SK-N-SH treated with all-trans-retinoic acid at 6 μM for 48 hours (cell line): Measurements from ENCODE around the gene STAT6.

Source experiments
- ATAC-seq: fragments of 200-7000 bp; cut with Tn5 transposase; 3 replicates; pipeline ENCODE4 v1.9.1; 2020; ENCODE audit warnings: mild to moderate bottlenecking, moderate library complexity
- BACH2 ChIP-seq: fragments of 250-450 bp; sonication (Bioruptor Pico); IDR thresholded peaks from 2 replicates; pipeline ENCODE4 v1.9.0; 2021; ENCODE audit warnings: mild to moderate bottlenecking, borderline replicate concordance
- ESRRG ChIP-seq: fragments of 250-450 bp; sonication (Bioruptor Pico); IDR thresholded peaks from 2 replicates; pipeline ENCODE4 v1.6.1; 2021; ENCODE audit warnings: mild to moderate bottlenecking
- GLIS3 ChIP-seq: fragments of 250-450 bp; sonication (Bioruptor Pico); IDR thresholded peaks from 2 replicates; pipeline ENCODE4 v1.5.0; 2020; ENCODE audit warnings: mild to moderate bottlenecking, moderate library complexity
- ISL1 ChIP-seq: fragments of 250-450 bp; sonication (Bioruptor Pico); IDR thresholded peaks from 2 replicates; pipeline ENCODE4 v2.1.2; 2022; ENCODE audit warnings: mild to moderate bottlenecking, moderate library complexity
- OSR1 ChIP-seq: fragments of 250-450 bp; sonication (Bioruptor Pico); IDR thresholded peaks from 2 replicates; pipeline ENCODE4 v1.8.0; 2022; ENCODE audit warnings: moderate library complexity, mild to moderate bottlenecking, inconsistent platforms
- PPARA ChIP-seq: fragments of 250-450 bp; sonication (Bioruptor Pico); IDR thresholded peaks from 2 replicates; pipeline ENCODE4 v1.5.0; 2020; ENCODE audit warnings: mild to moderate bottlenecking, borderline replicate concordance
- RARB ChIP-seq: fragments of 250-450 bp; sonication (Bioruptor Pico); IDR thresholded peaks from 2 replicates; pipeline ENCODE4 v1.8.0; 2021; ENCODE audit warnings: mild to moderate bottlenecking, moderate library complexity
- SNAI2 ChIP-seq: fragments of 250-450 bp; sonication (Bioruptor Pico); IDR thresholded peaks from 2 replicates; pipeline ENCODE4 v1.5.0; 2020; ENCODE audit warnings: mild to moderate bottlenecking, moderate library complexity
- TCF4 ChIP-seq: fragments of 250-450 bp; sonication (Bioruptor Pico); IDR thresholded peaks from 2 replicates; pipeline ENCODE4 v1.8.0; 2021; ENCODE audit warnings: mild to moderate bottlenecking, moderate library complexity, borderline replicate concordance
- TOX ChIP-seq: fragments of 250-450 bp; sonication (Bioruptor Pico); IDR thresholded peaks from 2 replicates; pipeline ENCODE4 v1.8.0; 2021; ENCODE audit warnings: mild to moderate bottlenecking, moderate library complexity, borderline replicate concordance
- ZC3H10 ChIP-seq: fragments of 250-450 bp; sonication (Bioruptor Pico); IDR thresholded peaks from 2 replicates; pipeline ENCODE4 v1.5.1; 2021; ENCODE audit warnings: mild to moderate bottlenecking, moderate library complexity
- ZFP3 ChIP-seq: fragments of 250-450 bp; sonication (Bioruptor Pico); IDR thresholded peaks from 2 replicates; pipeline ENCODE4 v1.5.0; 2020; ENCODE audit warnings: mild to moderate bottlenecking, moderate library complexity
- ZFP30 ChIP-seq: fragments of 450-650 bp; formaldehyde crosslinking; IDR thresholded peaks from 2 replicates; pipeline ENCODE4 v1.5.0; 2022; ENCODE audit warnings: mild to moderate bottlenecking, moderate library complexity
- ZNF565 ChIP-seq: fragments of 450-650 bp; formaldehyde crosslinking; conservative IDR thresholded peaks from 2 replicates; pipeline ENCODE4 v1.5.0; 2020; ENCODE audit warnings: low read depth, mild to moderate bottlenecking, moderate library complexity
- ZNF70 ChIP-seq: fragments of 450-650 bp; formaldehyde crosslinking; IDR thresholded peaks from 2 replicates; pipeline ENCODE4 v1.5.0; 2020; ENCODE audit warnings: mild to moderate bottlenecking, moderate library complexity
- ZNF8 ChIP-seq: fragments of 450-650 bp; formaldehyde crosslinking; IDR thresholded peaks from 2 replicates; pipeline ENCODE4 v1.5.0; 2020; ENCODE audit warnings: mild to moderate bottlenecking, moderate library complexity
- TF ChIP-seq, protein P1 (sequence below): fragments of 250-450 bp; sonication (Bioruptor Pico); IDR thresholded peaks from 2 replicates; pipeline ENCODE4 v1.5.1; 2021; ENCODE audit warnings: mild to moderate bottlenecking, moderate library complexity
- TF ChIP-seq, protein P2 (sequence below): fragments of 250-450 bp; sonication (Bioruptor Pico); IDR thresholded peaks from 2 replicates; pipeline ENCODE4 v1.8.0; 2021; ENCODE audit warnings: low read depth, mild to moderate bottlenecking, moderate library complexity, borderline replicate concordance
- TF ChIP-seq, protein P3 (sequence below): fragments of 250-450 bp; sonication (Bioruptor Pico); IDR thresholded peaks from 2 replicates; pipeline ENCODE4 v1.5.1; 2020; ENCODE audit warnings: low read depth, mild to moderate bottlenecking, moderate library complexity
- TF ChIP-seq, protein P4 (sequence below): fragments of 250-450 bp; sonication (Bioruptor Pico); IDR thresholded peaks from 2 replicates; pipeline ENCODE4 v1.5.0; 2020; ENCODE audit warnings: mild to moderate bottlenecking, moderate library complexity

The STAT6 gene

DNA sequence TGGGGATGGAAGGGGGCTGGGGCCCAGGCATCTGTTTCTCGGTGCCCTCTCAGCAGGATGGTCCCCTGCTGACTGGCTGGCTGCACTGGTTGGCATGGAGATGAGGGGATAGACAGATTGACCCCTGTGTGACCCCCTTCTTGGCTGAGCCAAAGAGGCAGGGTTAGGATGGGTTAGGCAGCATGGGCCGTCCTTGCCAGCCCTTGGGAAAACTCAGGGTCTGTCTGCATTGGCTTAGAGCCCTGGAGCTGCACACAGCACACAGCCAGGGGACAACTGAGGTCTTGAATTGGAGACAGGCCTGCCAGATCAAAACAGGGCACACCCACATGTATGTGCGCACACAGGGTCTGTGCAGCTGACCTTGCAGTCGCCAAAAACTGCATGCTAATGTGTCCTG, 47.5 kb upstream of the STAT6 start (continued):
- TF ChIP-seq BACH2 (CRISPR knock-in tag) (no peak), ZFP3 (no peak)
- TF ChIP-seq, protein P1, sequence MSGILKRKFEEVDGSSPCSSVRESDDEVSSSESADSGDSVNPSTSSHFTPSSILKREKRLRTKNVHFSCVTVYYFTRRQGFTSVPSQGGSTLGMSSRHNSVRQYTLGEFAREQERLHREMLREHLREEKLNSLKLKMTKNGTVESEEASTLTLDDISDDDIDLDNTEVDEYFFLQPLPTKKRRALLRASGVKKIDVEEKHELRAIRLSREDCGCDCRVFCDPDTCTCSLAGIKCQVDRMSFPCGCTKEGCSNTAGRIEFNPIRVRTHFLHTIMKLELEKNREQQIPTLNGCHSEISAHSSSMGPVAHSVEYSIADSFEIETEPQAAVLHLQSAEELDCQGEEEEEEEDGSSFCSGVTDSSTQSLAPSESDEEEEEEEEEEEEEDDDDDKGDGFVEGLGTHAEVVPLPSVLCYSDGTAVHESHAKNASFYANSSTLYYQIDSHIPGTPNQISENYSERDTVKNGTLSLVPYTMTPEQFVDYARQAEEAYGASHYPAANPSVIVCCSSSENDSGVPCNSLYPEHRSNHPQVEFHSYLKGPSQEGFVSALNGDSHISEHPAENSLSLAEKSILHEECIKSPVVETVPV (CRISPR knock-in tag) = no peak
- TF ChIP-seq, protein P2, sequence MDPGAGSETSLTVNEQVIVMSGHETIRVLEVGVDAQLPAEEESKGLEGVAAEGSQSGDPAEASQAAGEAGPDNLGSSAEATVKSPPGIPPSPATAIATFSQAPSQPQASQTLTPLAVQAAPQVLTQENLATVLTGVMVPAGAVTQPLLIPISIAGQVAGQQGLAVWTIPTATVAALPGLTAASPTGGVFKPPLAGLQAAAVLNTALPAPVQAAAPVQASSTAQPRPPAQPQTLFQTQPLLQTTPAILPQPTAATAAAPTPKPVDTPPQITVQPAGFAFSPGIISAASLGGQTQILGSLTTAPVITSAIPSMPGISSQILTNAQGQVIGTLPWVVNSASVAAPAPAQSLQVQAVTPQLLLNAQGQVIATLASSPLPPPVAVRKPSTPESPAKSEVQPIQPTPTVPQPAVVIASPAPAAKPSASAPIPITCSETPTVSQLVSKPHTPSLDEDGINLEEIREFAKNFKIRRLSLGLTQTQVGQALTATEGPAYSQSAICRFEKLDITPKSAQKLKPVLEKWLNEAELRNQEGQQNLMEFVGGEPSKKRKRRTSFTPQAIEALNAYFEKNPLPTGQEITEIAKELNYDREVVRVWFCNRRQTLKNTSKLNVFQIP (CRISPR knock-in tag) = no peak

DNA sequence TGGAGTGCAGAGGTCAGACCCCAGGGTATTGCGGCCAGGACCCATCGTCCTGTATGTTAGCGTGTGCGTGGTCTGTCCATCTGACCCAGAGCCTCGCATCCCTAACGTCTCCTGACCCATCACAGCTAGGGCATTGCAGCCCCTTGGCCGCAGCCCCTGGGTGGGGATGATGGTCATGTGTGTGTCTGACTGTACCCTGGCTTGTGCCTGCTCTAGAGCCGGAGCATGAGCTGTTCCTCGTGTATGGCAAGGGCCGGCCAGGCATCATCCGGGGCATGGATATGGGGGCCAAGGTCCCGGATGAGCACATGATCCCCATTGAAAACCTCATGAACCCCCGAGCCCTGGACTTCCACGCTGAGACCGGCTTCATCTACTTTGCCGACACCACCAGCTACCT, 47.0 kb upstream of the STAT6 start:
- ATAC-seq = no peak
- TF ChIP-seq, protein P3, sequence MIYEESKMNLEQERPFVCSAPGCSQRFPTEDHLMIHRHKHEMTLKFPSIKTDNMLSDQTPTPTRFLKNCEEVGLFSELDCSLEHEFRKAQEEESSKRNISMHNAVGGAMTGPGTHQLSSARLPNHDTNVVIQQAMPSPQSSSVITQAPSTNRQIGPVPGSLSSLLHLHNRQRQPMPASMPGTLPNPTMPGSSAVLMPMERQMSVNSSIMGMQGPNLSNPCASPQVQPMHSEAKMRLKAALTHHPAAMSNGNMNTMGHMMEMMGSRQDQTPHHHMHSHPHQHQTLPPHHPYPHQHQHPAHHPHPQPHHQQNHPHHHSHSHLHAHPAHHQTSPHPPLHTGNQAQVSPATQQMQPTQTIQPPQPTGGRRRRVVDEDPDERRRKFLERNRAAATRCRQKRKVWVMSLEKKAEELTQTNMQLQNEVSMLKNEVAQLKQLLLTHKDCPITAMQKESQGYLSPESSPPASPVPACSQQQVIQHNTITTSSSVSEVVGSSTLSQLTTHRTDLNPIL = no peak
- no peak for TF ChIP-seq ESRRG (CRISPR knock-in tag)
- no peak for TF ChIP-seq ISL1 (CRISPR knock-in tag)
- no peak for TF ChIP-seq ZNF70
- TF ChIP-seq SNAI2 (CRISPR knock-in tag) = no peak
- no peak for TF ChIP-seq ZFP30 (CRISPR knock-in tag)
- no peak for TF ChIP-seq ZNF565
- TF ChIP-seq TOX (CRISPR knock-in tag) = no peak
- no peak for TF ChIP-seq ZC3H10 (CRISPR knock-in tag)
- TF ChIP-seq OSR1 = no peak
- no peak for TF ChIP-seq RARB
- no peak for TF ChIP-seq ZFP3
- TF ChIP-seq TCF4 (CRISPR knock-in tag) = no peak
- no peak for TF ChIP-seq GLIS3 (CRISPR knock-in tag)
- TF ChIP-seq, protein P1 (CRISPR knock-in tag) = no peak
- TF ChIP-seq, protein P4, sequence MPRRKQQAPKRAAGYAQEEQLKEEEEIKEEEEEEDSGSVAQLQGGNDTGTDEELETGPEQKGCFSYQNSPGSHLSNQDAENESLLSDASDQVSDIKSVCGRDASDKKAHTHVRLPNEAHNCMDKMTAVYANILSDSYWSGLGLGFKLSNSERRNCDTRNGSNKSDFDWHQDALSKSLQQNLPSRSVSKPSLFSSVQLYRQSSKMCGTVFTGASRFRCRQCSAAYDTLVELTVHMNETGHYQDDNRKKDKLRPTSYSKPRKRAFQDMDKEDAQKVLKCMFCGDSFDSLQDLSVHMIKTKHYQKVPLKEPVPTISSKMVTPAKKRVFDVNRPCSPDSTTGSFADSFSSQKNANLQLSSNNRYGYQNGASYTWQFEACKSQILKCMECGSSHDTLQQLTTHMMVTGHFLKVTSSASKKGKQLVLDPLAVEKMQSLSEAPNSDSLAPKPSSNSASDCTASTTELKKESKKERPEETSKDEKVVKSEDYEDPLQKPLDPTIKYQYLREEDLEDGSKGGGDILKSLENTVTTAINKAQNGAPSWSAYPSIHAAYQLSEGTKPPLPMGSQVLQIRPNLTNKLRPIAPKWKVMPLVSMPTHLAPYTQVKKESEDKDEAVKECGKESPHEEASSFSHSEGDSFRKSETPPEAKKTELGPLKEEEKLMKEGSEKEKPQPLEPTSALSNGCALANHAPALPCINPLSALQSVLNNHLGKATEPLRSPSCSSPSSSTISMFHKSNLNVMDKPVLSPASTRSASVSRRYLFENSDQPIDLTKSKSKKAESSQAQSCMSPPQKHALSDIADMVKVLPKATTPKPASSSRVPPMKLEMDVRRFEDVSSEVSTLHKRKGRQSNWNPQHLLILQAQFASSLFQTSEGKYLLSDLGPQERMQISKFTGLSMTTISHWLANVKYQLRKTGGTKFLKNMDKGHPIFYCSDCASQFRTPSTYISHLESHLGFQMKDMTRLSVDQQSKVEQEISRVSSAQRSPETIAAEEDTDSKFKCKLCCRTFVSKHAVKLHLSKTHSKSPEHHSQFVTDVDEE (CRISPR knock-in tag) = no peak
- TF ChIP-seq BACH2 (CRISPR knock-in tag) = no peak
- no peak for TF ChIP-seq PPARA (CRISPR knock-in tag)

DNA sequence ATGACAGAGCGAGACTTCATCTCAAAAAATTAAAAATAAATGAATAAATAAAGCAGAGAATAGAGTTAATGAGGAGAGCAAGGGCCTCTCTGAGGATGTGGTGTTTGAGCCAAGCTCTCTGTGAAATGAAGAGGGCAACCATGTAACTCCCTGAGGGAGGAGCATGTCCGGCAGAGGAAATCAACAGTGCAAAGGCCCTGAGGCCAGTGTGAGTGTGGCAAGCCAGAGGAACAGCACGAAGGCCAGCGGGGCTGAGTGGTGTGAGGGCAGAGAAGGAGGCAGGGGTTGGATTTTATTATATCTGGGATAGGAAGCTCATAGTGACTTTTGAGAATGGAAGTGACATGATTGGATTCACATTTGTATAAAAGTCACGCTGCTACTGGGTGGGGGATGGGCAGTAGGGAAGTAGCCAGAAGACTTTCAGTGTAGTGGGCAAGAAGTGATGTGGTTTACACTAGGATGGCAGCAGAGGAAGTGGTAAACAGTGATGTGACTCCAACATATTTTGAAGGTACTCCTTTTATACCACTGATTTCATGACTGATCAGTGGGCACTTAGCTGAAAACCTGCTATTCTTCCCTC, 46.5 kb upstream of the STAT6 start:
- no peak for ATAC-seq

More for the DNA sequence above, 46.5 kb upstream of the STAT6 start:
- TF ChIP-seq, protein P2 (CRISPR knock-in tag) = no peak
- TF ChIP-seq TCF4 (CRISPR knock-in tag) = no peak
- TF ChIP-seq RARB = no peak
- TF ChIP-seq, protein P4 (CRISPR knock-in tag) = no peak
- no peak for TF ChIP-seq ZNF8
- TF ChIP-seq ISL1 (CRISPR knock-in tag) = no peak
- no peak for TF ChIP-seq GLIS3 (CRISPR knock-in tag)
- TF ChIP-seq SNAI2 (CRISPR knock-in tag) = no peak
- no peak for TF ChIP-seq ZC3H10 (CRISPR knock-in tag)
- TF ChIP-seq ZNF70 = no peak
- TF ChIP-seq PPARA (CRISPR knock-in tag) = no peak
- no peak for TF ChIP-seq ZFP30 (CRISPR knock-in tag)
- TF ChIP-seq OSR1 = no peak
- no peak for TF ChIP-seq ZNF565
